ENCODE measurements around the gene UTP4.

DNA sequence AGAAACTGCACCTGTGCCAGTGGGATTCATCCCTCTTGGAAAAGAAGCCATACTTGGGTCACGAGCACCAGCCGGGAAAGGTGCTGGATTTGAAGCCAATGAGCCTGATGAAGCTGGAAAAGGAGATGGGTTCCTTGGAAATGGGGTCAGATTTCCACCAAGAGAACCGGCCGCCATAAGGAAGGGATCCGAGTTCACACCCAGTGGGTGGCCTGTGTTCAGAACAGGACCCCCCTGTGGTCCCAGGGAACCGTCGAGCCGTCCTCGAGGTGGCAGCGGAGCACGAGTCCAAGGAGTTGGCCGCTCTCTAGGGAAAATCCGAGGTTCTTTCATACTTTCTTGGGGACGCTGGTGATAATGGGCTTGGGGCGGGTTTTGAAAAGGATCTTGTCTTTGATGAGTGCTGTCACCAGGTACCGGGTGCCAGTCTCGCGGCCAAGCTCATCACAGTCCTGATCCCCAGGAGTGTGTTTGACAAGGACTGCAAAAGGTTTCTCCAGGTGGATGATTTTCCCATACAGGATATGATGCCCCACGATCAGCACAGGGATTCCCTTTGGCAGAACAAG, 12.3 kb upstream of the UTP4 start:
- TF ChIP-seq, protein P1, sequence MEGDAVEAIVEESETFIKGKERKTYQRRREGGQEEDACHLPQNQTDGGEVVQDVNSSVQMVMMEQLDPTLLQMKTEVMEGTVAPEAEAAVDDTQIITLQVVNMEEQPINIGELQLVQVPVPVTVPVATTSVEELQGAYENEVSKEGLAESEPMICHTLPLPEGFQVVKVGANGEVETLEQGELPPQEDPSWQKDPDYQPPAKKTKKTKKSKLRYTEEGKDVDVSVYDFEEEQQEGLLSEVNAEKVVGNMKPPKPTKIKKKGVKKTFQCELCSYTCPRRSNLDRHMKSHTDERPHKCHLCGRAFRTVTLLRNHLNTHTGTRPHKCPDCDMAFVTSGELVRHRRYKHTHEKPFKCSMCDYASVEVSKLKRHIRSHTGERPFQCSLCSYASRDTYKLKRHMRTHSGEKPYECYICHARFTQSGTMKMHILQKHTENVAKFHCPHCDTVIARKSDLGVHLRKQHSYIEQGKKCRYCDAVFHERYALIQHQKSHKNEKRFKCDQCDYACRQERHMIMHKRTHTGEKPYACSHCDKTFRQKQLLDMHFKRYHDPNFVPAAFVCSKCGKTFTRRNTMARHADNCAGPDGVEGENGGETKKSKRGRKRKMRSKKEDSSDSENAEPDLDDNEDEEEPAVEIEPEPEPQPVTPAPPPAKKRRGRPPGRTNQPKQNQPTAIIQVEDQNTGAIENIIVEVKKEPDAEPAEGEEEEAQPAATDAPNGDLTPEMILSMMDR (conservative IDR thresholded peaks at IDR 0.05): no peak
- no peak for TF ChIP-seq ZFX (IDR thresholded peaks at IDR 0.05)

Data from C4-2B (cell line).